SK-N-SH (cell line): Measurements from ENCODE around the gene REV1. TPM values are rescaled to one million over a fixed set of nuclear protein-coding genes. Genes with fewer than 3 reads are reported as not detected.
"Not testable (repeated sequence)": the region's sequence is repeated elsewhere in the genome, so short reads cannot be mapped to it uniquely, and the experiment has no call there.

ENCODE experiments used
- CTCF ChIA-PET: fragments of 300-600, 350-600 bp; formaldehyde crosslinking; extraction: SDS; loops from one replicate; lab custom pipeline; 2021; lab: Yijun Ruan, JAX
- POLR2A ChIA-PET: fragments of 350-600 bp; sonication (Branson Sonifier 250); formaldehyde crosslinking; extraction: SDS; loops from one replicate; lab custom pipeline; 2020; ENCODE audit warnings: antibody characterized with exemption, inconsistent platforms; lab: Yijun Ruan, JAX
- DNase-seq: peaks from one replicate; pipeline ENCODE4 v3.0.0; 2012
- H2AFZ ChIP-seq: fragments of 200-600 bp; sonication (generic); 2 replicates; pipeline ENCODE4 v1.8.1; 2016; ENCODE audit warnings: antibody characterized with exemption, mild to moderate bottlenecking, low read depth
- H3F3A ChIP-seq: fragments of 200-600 bp; sonication (generic); replicated peaks from 2 replicates; pipeline ENCODE3; 2016; ENCODE audit warnings: antibody characterized with exemption, mild to moderate bottlenecking; ENCODE audit not compliant: insufficient read depth
- H3K27ac ChIP-seq, 2 experiments: fragments of 200-500 bp in 1 of 2; fragments of 200-600 bp in 1 of 2; sonication (Bioruptor generic) in 1 of 2; sonication (generic), shearing (Covaris generic) in 1 of 2; 2 replicates each; pipeline versions ENCODE4 v1.5.1 to v1.6.1; 2014 to 2016; ENCODE audit warnings: low read depth in 2 of 2, inconsistent platforms in 1 of 2, low read length in 1 of 2, mild to moderate bottlenecking in 1 of 2, mixed read lengths in 1 of 2
- H3K27me3 ChIP-seq: fragments of 200-600 bp; sonication (generic), shearing (Covaris generic); 2 replicates; pipeline ENCODE4 v1.6.1; 2016; ENCODE audit warnings: mixed run types; ENCODE audit not compliant: insufficient read depth
- H3K36me3 ChIP-seq, 2 experiments: fragments of 200-500 bp in 1 of 2; fragments of 200-600 bp in 1 of 2; sonication (Bioruptor generic) in 1 of 2; sonication (generic) in 1 of 2; replicated peaks in 1 of 2; 2 replicates each; pipeline versions ENCODE3 to v1.5.1; 2014 to 2016; ENCODE audit warnings: low read length in 1 of 2, mild to moderate bottlenecking in 1 of 2; ENCODE audit not compliant: insufficient read depth in 2 of 2, control insufficient read depth in 1 of 2
- H3K4me1 ChIP-seq, 2 experiments: fragments of 200-500 bp in 1 of 2; fragments of 200-600 bp in 1 of 2; sonication (Bioruptor generic) in 1 of 2; sonication (generic), shearing (Covaris generic) in 1 of 2; 2 replicates each; pipeline versions ENCODE4 v1.5.1 to v1.6.1; 2014 to 2016; ENCODE audit warnings: low read depth in 1 of 2, low read length in 1 of 2, mixed run types in 1 of 2; ENCODE audit not compliant: insufficient read depth in 2 of 2, control insufficient read depth in 1 of 2
- H3K4me2 ChIP-seq: fragments of 200-600 bp; sonication (generic), shearing (Covaris generic); 2 replicates; pipeline ENCODE4 v1.6.1; 2017; ENCODE audit warnings: mixed run types
- H3K4me3 ChIP-seq, 2 experiments: fragments of 200-500 bp in 1 of 2; fragments of 200-600 bp in 1 of 2; sonication (Bioruptor generic) in 1 of 2; sonication (generic), shearing (Covaris generic) in 1 of 2; 2 replicates each; pipeline versions ENCODE4 v1.5.1 to v1.8.1; 2014 to 2016; ENCODE audit warnings: low read depth in 2 of 2, inconsistent platforms in 1 of 2, low read length in 1 of 2, mild to moderate bottlenecking in 1 of 2, mixed read lengths in 1 of 2, moderate library complexity in 1 of 2
- H3K79me2 ChIP-seq: fragments of 200-600 bp; sonication (generic); 2 replicates; pipeline ENCODE4 v1.8.1; 2017; ENCODE audit warnings: mild to moderate bottlenecking; ENCODE audit not compliant: insufficient read depth
- H3K9ac ChIP-seq: fragments of 200-600 bp; sonication (generic); 2 replicates; pipeline ENCODE4 v1.6.1; 2017; ENCODE audit warnings: mixed run types
- H3K9me2 ChIP-seq: fragments of 200-600 bp; sonication (generic); 2 replicates; pipeline ENCODE4 v1.6.1; 2017; ENCODE audit warnings: mixed run types
- H3K9me3 ChIP-seq: fragments of 200-600 bp; sonication (generic); 2 replicates; pipeline ENCODE4 v1.6.1; 2017; ENCODE audit warnings: mixed run types, mild to moderate bottlenecking, moderate library complexity
- H4K20me1 ChIP-seq: fragments of 200-600 bp; sonication (generic); 2 replicates; pipeline ENCODE4 v1.6.1; 2017; ENCODE audit warnings: mild to moderate bottlenecking, mixed run types; ENCODE audit not compliant: insufficient read depth
- CHD2 ChIP-seq: fragments of 150-350 bp; IDR thresholded peaks from 2 replicates; pipeline ENCODE4 v1.6.1; 2018; ENCODE audit warnings: low read length; ENCODE audit not compliant: partially characterized antibody
- FOXM1 ChIP-seq: IDR thresholded peaks from 2 replicates; pipeline ENCODE4 v1.4.0; 2012; ENCODE audit warnings: low read depth, mild to moderate bottlenecking
- JUND ChIP-seq: IDR thresholded peaks from 2 replicates; pipeline ENCODE4 v1.4.0; 2012
- NFIC ChIP-seq: IDR thresholded peaks from 2 replicates; pipeline ENCODE4 v1.4.0; 2012; ENCODE audit warnings: borderline replicate concordance
- NRF1 ChIP-seq: IDR thresholded peaks from 2 replicates; pipeline ENCODE4 v1.6.1; 2012; ENCODE audit warnings: low read depth, mild to moderate bottlenecking, low read length
- RAD21 ChIP-seq: IDR thresholded peaks from 2 replicates; pipeline ENCODE4 v1.6.1; 2012; ENCODE audit warnings: mild to moderate bottlenecking, low read length
- RCOR1 ChIP-seq: fragments of 150-350 bp; IDR thresholded peaks from 2 replicates; pipeline ENCODE4 v1.6.1; 2017; ENCODE audit warnings: antibody characterized with exemption, low read length
- RFX5 ChIP-seq: IDR thresholded peaks from 2 replicates; pipeline ENCODE4 v1.6.1; 2012; ENCODE audit warnings: mild to moderate bottlenecking, improper control_type of control experiment, low read length
- RXRA ChIP-seq: IDR thresholded peaks from 2 replicates; pipeline ENCODE4 v1.4.0; 2012; ENCODE audit warnings: low read depth, mild to moderate bottlenecking, borderline replicate concordance
- SIN3A ChIP-seq: IDR thresholded peaks from 2 replicates; pipeline ENCODE4 v1.6.1; 2012; ENCODE audit warnings: low read depth, mild to moderate bottlenecking, low read length, moderate library complexity, borderline replicate concordance
- TAF1 ChIP-seq: IDR thresholded peaks from 2 replicates; pipeline ENCODE4 v1.6.1; 2012; ENCODE audit warnings: low read depth, mild to moderate bottlenecking, low read length, moderate library complexity, borderline replicate concordance
- TCF12 ChIP-seq: IDR thresholded peaks from 2 replicates; pipeline ENCODE4 v1.4.0; 2012
- TEAD4 ChIP-seq: IDR thresholded peaks from 2 replicates; pipeline ENCODE4 v1.4.0; 2012; ENCODE audit warnings: mild to moderate bottlenecking, borderline replicate concordance; ENCODE audit not compliant: insufficient read depth
- WGBS: methylation state at CpG from one replicate; pipeline ENCODE4 v1.1.6; 2017; ENCODE audit warnings: low lambda C conversion rate; 5-methylcytosine and 5-hydroxymethylcytosine counted together
- polyA plus RNA-seq, 3 experiments: library from polyadenylated mRNA; depleted of rRNA; stranded (reverse); fragments of >200 nt; gene quantifications; 2 replicates each; pipeline ENCODE4 v1.2.3, GENCODE V29; 2012
- TF ChIP-seq, protein P1 (sequence below): fragments of 200-600 bp; sonication (generic); IDR thresholded peaks from 2 replicates; pipeline ENCODE4 v1.6.1; 2017; ENCODE audit warnings: antibody characterized with exemption, mild to moderate bottlenecking, moderate library complexity
- TF ChIP-seq, protein P2 (sequence below): IDR thresholded peaks from 2 replicates; pipeline ENCODE4 v1.4.0; 2012; ENCODE audit warnings: low read depth, borderline replicate concordance
- TF ChIP-seq, protein P3 (sequence below): fragments of 150-350 bp; IDR thresholded peaks from 2 replicates; pipeline ENCODE4 v1.6.1; 2017; ENCODE audit warnings: antibody characterized with exemption, low read length, low read depth, borderline replicate concordance
- TF ChIP-seq, protein P4 (sequence below): fragments of 150-350 bp; IDR thresholded peaks from 2 replicates; pipeline ENCODE4 v1.6.1; 2016; ENCODE audit warnings: mild to moderate bottlenecking, low read depth, low read length

Gene REV1
- polyA plus RNA-seq, 1 of the 3 experiments (the other 2 are of a cell fraction) = 15.9 TPM

DNA sequence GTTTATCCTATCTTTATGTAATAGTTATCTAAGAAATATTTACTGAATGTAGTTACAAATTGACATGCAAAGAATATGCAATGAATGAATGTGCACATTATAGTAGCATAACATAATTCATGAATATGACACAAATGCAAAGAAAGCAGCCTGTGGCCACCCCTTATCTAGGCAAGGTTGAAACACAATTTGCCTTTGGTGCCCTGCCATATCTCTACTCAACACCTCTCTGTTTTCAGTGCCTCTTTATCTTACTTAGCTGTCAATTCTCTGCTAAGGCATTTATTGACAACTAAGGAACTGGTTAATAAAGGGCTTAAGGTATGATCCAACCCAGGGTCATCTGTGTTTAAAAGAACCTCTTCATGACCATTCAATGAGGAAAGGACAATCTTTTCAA lies 18.9 kb downstream of the REV1 start (continued):
- TF ChIP-seq, protein P1, sequence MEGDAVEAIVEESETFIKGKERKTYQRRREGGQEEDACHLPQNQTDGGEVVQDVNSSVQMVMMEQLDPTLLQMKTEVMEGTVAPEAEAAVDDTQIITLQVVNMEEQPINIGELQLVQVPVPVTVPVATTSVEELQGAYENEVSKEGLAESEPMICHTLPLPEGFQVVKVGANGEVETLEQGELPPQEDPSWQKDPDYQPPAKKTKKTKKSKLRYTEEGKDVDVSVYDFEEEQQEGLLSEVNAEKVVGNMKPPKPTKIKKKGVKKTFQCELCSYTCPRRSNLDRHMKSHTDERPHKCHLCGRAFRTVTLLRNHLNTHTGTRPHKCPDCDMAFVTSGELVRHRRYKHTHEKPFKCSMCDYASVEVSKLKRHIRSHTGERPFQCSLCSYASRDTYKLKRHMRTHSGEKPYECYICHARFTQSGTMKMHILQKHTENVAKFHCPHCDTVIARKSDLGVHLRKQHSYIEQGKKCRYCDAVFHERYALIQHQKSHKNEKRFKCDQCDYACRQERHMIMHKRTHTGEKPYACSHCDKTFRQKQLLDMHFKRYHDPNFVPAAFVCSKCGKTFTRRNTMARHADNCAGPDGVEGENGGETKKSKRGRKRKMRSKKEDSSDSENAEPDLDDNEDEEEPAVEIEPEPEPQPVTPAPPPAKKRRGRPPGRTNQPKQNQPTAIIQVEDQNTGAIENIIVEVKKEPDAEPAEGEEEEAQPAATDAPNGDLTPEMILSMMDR = no peak
- TF ChIP-seq, protein P2, sequence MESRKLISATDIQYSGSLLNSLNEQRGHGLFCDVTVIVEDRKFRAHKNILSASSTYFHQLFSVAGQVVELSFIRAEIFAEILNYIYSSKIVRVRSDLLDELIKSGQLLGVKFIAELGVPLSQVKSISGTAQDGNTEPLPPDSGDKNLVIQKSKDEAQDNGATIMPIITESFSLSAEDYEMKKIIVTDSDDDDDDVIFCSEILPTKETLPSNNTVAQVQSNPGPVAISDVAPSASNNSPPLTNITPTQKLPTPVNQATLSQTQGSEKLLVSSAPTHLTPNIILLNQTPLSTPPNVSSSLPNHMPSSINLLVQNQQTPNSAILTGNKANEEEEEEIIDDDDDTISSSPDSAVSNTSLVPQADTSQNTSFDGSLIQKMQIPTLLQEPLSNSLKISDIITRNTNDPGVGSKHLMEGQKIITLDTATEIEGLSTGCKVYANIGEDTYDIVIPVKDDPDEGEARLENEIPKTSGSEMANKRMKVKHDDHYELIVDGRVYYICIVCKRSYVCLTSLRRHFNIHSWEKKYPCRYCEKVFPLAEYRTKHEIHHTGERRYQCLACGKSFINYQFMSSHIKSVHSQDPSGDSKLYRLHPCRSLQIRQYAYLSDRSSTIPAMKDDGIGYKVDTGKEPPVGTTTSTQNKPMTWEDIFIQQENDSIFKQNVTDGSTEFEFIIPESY = no peak

DNA sequence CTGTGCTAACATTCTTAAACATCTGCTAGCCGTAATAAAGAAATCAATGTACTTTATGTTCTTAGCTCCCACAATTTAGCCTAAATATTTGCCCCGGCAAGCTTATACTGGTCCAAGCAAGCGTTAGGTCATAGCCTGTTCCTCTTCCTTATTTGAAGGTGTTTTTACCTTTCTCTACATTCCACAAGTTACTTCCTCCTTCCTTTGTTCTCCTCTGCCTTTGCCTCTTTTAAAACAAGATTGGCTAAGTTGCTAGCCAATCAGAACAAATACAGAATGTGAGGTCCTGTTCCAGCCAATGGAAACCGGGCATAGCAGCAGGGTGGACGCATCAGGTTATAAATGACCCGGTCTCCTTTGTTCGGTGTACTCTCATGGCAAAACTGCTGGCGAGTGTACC lies 19.4 kb downstream of the REV1 start:
- H3K27me3 ChIP-seq, CTCF ChIA-PET, H3K4me2 ChIP-seq, H3K27ac ChIP-seq, DNase-seq, POLR2A ChIA-PET, H2AFZ ChIP-seq, H3K9me3 ChIP-seq, H3K9ac ChIP-seq, H3K4me1 ChIP-seq, H3K4me3 ChIP-seq, H3K9me2 ChIP-seq: not testable (repeated sequence)
- 97% methylated on average over 8 of the region's 8 CpGs for WGBS
- peaks cover 15% of the 10 kb centered on the region for H3F3A ChIP-seq
- peaks cover 0 to 16% of the 10 kb centered on the region in 2 experiments for H3K36me3 ChIP-seq
- peaks cover 56% of the 10 kb centered on the region for H4K20me1 ChIP-seq
- H3K79me2 ChIP-seq = peaks cover 100% of the 10 kb centered on the region

DNA sequence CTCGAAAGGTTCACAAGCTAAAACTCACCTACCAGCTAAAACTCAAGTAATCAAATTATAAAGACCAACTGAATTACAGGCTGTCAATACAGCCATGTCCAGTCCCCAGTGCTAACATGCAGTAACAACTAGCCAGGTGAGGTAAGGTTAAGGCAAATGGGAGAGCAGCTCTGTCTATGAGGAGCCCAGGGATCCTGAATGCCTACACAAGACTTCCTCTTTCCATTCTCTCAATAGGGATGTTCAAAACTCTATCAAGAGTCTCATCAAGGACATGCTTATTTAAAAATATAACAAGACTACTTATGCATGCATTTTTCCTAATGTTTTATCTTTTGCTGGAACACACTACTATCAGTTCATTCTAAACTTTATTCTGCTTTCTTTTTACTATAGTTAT lies 20.4 kb downstream of the REV1 start:
- Histone ChIP-seq H3K4me3 (no peak overlapping the region), H3K9me2 (no peaks in the 10 kb centered on the region), H3F3A (peaks cover 6% of the 10 kb centered on the region), H3K9me3 (peaks cover 9% of the 10 kb centered on the region; the same call in 1 of the 2 replicates), H3K36me3 (peaks cover 1 to 16% of the 10 kb centered on the region in 2 experiments), H3K9ac (no peak overlapping the region), H4K20me1 (peaks cover 63% of the 10 kb centered on the region), H2AFZ (no peak overlapping the region), H3K79me2 (peaks cover 100% of the 10 kb centered on the region), H3K27me3 (no peaks in the 10 kb centered on the region), H3K27ac (no peak overlapping the region), H3K4me2 (no peak overlapping the region), H3K4me1 (no peaks in the 10 kb centered on the region; a peak in 1 of 4 replicates)
- CTCF ChIA-PET = no interaction called here
- no peak for DNase-seq
- TF ChIP-seq, protein P3, sequence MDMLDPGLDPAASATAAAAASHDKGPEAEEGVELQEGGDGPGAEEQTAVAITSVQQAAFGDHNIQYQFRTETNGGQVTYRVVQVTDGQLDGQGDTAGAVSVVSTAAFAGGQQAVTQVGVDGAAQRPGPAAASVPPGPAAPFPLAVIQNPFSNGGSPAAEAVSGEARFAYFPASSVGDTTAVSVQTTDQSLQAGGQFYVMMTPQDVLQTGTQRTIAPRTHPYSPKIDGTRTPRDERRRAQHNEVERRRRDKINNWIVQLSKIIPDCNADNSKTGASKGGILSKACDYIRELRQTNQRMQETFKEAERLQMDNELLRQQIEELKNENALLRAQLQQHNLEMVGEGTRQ = no peak
- TF ChIP-seq TEAD4 (no peak), RFX5 (no peak), TCF12 (no peak), NRF1 (no peak), SIN3A (no peak), RCOR1 (no peak), RAD21 (no peak), TAF1 (no peak), RXRA (no peak), FOXM1 (no peak), JUND (no peak), NFIC (no peak), CHD2 (no peak)
- TF ChIP-seq, protein P4, sequence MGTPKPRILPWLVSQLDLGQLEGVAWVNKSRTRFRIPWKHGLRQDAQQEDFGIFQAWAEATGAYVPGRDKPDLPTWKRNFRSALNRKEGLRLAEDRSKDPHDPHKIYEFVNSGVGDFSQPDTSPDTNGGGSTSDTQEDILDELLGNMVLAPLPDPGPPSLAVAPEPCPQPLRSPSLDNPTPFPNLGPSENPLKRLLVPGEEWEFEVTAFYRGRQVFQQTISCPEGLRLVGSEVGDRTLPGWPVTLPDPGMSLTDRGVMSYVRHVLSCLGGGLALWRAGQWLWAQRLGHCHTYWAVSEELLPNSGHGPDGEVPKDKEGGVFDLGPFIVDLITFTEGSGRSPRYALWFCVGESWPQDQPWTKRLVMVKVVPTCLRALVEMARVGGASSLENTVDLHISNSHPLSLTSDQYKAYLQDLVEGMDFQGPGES = no peak
- TF ChIP-seq, protein P2 = no peak
- 94% methylated on average over 1 of the region's 1 CpG for WGBS
- POLR2A ChIA-PET = no interaction called here
